HG02642 (cell line): ENCODE results near the gene ERBB3.
"Not testable (repeated sequence)": the region's sequence is repeated elsewhere in the genome, so short reads cannot be mapped to it uniquely, and the experiment has no call there.

Source experiments
- ATAC-seq: cut with Tn5 transposase; IDR thresholded peaks from one replicate; pipeline ENCODE4 v1.9.1; 2021; ENCODE audit warnings: mild to moderate bottlenecking; ENCODE audit not compliant: unreplicated experiment, poor library complexity

The ERBB3 gene

DNA sequence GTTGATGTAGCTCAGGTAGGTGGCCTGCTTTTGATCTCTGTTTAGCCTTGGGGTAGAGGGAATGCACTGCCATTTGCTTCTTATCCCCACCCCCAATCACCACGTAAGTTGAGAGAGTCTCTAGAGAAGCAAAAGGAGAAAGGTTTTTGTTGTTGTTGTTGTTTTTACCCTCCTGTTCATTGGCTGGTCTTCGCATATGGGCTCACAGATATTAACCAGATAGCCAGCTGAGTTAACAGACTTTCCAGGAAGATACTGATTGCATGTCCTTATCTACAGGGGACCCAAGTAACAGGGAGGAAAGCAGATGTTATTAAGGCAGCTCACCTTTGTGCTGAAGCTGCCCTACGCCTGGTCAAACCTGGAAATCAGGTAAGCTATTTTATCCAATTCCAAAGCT, 27.3 kb downstream of the ERBB3 start:
- no peak for ATAC-seq

DNA sequence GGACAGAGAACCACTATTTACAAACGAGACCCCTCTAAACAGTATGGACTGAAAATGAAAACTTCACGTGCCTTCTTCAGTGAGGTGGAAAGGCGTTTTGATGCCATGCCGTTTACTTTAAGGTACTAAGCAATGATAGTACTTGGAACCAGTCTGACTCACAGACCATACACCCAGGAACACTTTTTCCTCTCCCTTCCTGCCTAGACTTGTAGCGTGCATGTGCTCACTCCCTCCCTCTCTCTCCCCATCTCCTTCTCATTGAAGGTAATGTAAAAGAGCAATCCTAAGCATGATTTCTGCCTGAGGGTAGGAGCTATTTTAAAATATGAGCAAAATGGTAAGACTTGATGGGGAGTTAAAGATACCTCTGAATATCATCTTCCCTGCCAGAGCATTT, 30.6 kb downstream of the ERBB3 start:
- no peak for ATAC-seq

DNA sequence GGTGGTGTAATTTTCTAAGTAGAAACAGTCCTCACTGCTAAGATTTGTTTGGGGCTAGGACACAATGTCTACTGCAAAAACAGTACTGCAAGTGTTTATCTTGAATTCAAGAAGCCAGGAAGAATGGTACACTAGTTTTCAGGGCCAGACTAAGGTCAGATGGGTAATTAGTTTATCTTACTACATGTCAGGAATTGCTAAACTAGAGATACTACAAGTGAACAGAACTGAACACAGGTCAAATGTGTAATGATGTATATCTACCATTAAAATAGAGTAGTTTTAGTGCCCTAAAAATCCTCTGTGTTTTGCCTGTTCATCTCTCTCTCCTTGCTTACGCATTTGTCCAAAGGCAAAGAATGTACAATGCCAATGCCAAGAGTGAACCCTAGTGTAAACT, 34.1 kb downstream of the ERBB3 start:
- ATAC-seq: no peak

DNA sequence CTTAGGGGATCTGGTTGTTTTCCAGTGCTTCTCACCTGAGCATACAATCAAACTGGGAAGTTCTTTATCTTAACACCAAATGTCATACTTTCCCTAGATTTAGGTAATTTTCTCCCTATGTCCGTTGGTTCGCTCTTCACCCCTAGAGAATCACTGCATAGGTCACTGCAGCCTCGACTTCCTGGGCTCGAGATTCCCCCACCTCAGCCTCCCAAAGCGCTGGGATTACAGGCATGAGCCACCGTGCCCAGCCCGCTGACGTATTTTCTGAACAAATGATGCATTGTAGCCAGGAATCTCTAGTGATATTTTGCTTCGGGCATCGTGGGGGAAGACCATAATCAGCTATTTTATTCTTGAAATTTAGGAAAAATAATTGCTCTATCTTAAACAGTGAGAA, 35.4 kb downstream of the ERBB3 start:
- no peak for ATAC-seq

DNA sequence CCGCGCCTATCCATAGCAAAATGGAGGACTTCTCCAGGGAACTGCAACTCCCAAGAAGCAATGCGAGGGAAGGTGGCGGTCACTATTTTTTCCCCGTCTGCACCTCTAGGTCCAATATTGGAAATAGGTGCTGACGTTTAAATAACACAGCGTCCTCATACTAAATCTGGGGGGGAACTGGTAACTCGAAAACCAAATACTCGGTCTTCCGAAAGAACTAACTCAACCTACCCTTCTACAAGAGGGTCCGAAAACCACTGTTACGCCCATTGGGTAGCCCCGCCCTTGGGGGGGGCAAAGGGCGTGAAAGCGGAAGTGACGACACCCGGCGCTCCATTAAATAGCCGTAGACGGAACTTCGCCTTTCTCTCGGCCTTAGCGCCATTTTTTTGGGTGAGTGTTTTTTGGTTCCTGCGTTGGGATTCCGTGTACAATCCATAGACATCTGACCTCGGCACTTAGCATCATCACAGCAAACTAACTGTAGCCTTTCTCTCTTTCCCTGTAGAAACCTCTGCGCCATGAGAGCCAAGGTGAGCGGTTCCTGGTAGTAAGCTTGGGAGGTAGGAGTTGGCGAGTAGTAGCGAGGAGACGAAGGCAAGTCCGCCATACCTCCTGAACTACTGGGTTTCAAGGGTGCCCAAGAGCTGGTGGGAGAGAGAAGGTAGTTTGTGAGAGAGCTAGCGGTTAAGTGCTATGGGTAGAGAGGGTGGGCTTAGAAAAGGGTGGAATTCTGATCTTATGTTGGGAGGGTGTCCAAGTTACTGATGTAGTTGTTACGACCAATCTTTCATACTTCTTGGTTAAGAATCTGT, 36.5 kb downstream of the ERBB3 start, which contains the start of gene RPL41:
Gene RPL41 (plus strand): TSS at position 367 of the 815 bp plus-strand sequence.
- peak; percentile 47 for ATAC-seq

DNA sequence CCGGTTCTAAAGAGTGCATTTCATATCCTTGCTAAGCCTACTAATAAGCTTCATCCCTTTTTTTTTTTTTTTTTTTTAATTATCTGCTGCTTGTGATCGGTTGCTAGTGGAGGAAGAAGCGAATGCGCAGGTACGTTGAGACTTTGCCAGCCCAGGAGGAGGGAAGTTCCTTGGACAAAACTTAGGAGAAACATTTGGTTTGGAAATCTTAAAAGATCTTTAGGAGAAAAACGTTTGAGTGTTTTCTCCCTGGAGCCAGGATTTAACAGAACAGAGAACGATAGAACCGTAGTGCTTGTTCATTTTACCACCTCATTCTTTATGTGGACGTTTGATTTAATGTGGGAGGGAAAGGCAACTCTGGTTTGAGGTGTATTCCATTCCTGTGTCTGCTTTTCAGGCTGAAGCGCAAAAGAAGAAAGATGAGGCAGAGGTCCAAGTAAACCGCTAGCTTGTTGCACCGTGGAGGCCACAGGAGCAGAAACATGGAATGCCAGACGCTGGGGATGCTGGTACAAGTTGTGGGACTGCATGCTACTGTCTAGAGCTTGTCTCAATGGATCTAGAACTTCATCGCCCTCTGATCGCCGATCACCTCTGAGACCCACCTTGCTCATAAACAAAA, 37.2 kb downstream of the ERBB3 start:
- not testable (repeated sequence) for ATAC-seq

DNA sequence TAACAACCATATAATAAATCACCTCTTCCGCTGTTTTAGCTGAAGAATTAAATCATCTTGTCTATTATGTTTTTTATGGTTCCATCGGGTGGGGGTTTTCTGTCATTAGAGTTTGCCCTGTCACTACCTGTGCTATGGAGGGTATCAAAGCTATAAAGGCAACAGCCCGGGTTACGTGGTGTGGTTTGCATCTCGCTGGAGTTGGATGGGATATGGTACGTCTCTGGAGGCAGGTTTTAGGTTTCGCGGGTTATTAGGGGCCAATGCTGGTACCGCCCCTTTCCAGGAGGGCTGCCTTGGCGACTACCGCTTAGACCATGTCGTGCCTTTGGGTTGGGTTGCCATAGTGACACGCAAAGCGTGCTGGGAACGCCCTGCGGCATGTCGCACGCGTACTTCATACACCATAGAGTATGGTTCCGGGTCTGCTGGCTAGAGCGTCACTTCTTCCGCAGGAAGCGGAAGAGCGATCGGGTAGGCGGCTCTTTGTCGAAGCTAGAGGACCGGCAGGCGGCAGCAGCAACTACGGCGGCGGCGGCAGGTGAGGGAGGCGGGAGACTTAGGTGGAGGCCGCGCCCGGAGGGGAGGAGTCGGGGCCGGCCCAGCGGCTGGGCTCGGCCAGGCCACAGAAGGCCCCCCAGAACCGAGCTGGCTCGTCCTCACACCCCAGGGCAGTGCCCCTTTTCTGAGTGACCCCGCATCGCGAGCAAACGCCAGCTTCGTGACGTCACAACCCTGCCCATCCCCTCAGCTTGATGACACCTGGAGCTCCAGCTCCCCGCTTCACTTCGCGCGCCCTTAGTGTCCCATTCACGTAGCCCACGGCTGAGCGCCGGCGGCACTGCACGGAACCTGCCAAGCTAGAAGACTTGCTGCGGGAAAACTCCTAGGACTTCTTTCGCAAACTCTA, 38.1 kb downstream of the ERBB3 start, which contains the start of gene ZC3H10:
Gene ZC3H10 (plus strand): TSS at position 489 of the 910 bp plus-strand sequence. CDS start 2,297 bp downstream, outside the sequence.
- ATAC-seq: peak; percentile 84

DNA sequence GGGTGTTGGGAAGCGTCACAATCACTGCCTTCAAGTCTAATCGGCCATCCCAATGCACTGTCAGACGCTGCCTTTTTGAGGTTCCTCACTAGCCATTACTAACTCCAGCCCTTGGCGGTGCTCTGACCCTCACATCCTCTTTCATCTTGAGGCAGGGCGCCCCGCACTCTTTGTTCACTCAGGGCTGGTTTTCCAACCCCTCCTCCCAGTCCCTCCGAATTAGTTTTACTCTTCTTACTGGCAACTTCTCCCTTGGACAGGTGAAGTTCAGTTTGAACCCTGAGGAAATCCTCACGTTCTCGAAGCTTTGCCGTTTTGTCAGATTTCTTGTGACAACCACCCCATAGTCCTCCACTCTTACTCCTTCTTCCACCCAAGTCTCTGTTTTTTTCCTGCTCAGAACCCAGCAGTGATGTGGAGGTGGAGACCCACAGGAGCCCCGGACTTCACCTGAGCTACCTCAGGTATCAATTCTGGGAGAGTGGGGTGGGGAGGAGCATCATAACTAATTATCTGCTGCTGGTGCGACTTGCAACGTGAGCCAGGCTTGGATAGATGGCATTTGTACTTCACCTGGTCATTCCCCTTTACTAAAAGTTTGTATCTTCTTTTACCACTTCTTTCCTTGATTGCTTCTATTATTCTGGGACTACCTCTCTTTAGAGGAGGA, 38.9 kb downstream of the ERBB3 start:
- ATAC-seq: no peak

DNA sequence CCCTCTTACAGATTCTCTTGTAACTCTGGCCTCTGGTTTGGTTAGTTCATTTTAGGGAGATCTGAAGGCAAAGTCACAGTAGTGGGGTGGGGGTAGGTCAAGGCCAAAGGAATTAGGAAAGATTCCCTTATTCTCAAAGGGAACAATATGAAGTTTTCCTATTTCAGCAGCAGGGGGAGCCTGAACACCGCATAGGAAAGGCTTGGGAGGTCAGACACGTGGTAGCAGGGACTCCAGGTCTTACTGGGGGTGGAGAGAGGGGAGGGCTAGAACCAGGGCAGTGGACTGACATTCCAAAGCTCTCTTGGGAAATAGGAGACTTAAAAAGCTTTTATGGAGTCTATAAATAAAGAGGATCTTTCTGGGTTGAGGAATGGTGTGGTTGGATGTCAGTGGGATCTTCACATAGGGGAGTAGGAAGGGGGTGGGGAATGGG, 39.4 kb downstream of the ERBB3 start:
- ATAC-seq: no peak

DNA sequence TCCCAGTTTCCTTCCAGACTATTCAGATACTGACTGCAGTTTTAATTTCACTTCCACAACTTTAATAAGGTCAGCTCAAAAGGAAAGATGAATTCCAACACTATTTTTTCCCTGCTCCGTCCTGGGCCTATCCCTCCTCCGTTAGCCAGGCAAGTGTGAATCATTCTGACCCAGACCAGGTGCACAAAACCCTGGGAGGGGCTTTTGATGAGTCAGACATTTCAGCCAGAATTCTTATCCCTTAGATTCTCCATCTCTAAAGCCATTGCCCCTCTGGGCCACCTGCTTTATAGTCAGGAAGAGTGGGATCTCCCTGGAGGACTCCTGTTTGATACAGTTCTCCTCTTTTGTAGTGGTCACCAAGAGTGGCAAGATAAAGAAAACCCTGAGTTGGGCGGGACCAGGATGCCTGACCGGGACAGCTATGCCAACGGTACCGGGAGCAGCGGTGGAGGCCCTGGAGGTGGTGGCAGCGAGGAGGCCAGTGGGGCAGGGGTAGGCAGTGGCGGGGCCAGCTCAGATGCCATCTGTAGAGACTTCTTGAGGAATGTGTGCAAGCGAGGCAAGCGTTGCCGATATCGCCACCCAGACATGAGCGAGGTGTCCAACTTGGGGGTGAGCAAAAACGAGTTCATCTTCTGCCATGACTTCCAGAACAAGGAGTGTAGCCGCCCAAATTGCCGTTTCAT, 40.3 kb downstream of the ERBB3 start:
- no peak for ATAC-seq

DNA sequence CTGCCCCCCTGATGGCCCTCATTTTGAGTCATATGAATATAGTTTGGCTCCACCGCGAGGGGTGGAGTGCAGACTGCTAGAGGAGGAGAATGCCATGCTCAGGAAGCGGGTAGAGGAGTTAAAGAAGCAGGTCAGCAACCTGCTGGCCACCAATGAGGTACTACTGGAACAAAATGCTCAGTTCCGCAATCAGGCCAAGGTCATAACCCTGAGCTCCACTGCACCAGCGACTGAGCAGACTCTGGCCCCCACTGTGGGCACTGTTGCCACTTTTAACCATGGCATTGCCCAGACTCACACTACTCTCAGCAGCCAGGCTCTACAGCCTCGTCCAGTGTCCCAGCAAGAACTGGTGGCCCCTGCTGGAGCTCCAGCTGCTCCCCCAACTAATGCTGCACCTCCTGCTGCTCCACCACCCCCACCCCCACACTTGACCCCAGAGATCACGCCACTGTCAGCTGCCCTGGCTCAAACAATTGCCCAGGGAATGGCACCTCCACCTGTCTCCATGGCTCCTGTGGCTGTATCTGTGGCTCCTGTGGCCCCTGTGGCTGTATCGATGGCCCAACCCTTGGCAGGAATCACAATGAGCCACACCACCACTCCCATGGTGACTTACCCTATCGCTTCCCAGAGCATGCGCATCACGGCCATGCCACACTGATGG, 41.4 kb downstream of the ERBB3 start:
- no peak for ATAC-seq

DNA sequence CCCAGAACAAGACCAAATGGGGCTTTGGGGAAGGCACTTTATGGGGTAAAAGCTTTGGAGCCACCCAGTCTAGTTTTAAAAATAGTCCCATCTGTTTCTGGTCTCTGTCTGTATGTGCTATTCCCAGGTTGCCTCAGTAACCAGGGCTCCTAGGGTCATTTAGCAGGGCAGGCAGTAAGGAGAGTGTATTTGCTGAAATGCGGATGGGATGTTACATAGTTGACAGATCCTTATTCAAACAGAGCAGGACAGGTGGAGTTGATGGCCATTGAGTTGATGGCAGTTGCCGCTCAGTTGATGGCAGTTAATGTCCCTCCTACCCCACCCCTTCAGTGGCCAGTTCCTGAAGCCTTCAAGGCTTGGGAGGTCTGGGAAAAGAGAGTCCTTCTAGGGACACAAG, 42.7 kb downstream of the ERBB3 start:
- ATAC-seq: no peak

DNA sequence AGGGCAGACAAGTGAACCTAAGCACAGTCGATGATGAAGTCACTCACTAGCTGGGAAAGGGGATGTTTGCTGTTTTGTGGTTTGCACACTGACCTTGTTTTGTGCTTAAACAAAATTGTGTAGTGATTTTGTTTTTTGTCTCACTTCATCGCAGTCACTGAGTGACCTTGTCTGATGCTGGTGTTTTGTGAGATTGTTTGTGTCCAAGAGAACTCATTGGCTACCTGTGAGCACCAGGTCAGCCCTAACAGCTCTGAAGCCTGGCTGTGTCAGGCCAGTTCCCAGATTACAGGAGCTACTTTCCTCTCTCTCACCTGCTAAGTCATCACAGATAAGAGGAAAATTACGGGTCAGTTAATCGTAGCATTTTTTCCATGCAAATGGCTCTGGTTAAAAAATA, 44.2 kb downstream of the ERBB3 start:
- ATAC-seq: no peak

DNA sequence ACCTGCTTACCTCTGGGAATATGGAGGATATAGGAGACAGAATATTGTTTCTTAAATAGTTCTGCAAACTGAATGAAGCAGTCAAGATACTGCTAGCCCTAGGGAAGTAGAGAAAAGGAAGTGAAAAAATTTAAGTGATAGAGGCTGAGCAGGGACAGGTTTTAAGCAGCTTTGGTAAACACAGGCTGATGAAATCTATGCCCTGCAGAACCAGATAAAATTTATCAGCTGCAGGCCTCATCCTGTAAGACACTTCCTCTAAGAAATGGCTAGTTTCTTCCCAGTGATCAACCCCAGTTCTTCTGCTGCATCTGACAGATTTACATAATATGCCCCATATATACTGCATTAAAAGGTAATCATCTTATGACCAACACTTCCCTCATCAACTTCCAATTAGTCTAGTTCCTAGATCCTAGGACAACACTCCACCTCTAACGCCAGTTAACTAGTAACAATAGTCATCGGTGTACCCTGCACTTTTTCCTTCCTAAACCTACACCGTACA, 46.8 kb downstream of the ERBB3 start:
- ATAC-seq: no peak

DNA sequence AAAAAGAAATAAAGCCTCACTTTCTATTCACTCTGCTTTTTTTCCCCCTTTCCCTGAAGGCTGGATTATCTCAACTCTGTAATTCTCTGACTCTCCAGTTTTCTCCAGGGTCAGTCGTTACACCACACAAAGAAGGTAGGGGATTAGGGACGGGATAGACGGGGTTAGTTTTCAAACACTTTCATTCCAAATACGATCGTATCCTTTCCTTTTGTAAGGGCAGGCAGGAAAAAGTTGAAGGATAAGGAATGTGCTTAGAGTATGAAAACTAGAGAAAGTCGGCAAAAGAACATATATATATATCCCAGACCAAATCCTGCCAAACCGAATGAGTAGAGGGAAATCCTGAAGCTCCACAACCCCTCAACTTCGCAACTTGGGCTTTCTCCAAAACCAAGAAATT, 47.5 kb downstream of the ERBB3 start:
- ATAC-seq: no peak

DNA sequence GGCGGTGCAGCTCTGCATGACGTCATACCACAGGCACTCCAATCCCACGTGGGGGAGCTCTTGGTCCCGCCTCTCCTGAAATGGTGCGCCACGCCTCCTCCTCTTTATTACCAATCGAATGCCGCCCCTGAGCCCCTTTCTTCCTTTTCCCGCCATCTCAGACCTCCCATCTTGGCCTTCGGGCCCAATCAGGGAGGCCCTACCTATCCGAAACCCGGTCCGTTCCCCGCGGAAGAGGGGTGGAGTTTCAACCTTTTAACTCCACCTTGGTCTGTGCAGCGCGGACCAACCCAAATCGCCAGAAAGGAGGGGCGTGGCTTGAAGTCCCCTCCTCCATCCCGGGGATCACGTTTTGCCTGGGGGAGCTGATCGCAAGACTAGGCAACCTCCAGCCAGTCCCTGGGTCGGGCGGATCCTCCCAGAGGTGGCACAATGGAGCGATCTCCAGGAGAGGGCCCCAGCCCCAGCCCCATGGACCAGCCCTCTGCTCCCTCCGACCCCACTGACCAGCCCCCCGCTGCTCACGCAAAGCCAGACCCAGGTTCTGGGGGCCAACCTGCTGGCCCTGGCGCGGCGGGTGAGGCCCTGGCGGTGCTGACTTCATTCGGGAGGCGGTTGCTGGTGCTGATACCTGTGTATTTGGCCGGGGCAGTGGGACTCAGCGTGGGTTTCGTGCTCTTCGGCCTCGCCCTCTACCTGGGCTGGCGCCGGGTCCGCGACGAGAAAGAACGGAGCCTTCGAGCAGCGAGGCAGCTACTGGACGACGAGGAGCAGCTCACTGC, 48.1 kb downstream of the ERBB3 start, which contains the start of gene ESYT1:
Gene ESYT1 (plus strand): TSS at position 380 of the 782 bp plus-strand sequence. CDS start 53 bp downstream, at position 433.
- peak; percentile 88 for ATAC-seq

DNA sequence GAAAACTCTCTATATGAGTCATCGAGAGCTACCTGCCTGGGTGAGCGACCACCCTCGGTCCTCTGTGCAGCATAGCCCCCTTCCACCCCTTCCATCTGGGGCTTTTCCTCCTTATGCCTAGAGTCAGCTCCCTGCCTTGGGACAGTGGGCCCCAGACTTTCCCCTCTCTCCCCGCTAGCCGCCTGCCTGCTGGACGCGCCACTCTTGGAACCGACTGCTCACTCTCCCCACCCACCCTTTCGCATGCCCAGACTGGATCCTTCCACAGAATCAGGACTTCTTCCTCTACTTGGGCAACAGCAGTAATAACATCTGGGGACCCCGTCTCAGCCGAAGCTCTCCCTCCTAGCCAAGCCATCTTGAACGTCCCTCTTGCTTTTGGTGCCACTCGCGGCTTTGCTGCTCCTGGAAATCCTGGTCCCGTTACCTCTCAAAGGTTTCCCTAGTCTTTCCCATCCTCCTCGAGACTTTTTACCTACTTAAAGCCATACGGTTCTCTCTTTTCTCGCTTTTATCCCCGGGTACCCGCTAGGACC, 48.8 kb downstream of the ERBB3 start:
- ATAC-seq: no peak
